GM12891 (cell line): Measurements from ENCODE around the gene RNF208.

ENCODE experiments used
- PAX5 ChIP-seq: IDR thresholded peaks from 2 replicates; pipeline ENCODE4 v1.6.1; 2011; ENCODE audit warnings: low read length, moderate library complexity, mild to moderate bottlenecking; ENCODE audit not compliant: insufficient read depth, severe bottlenecking
- POLR2A ChIP-seq: IDR thresholded peaks from 2 replicates; pipeline ENCODE4 v1.6.1; 2011; ENCODE audit warnings: low read depth, low read length, control low read depth
- POLR2AphosphoS5 ChIP-seq: IDR thresholded peaks from 2 replicates; pipeline ENCODE4 v1.6.1; 2011; ENCODE audit warnings: low read depth, low read length, control low read depth
- POU2F2 ChIP-seq: IDR thresholded peaks from 2 replicates; pipeline ENCODE4 v1.6.1; 2011; ENCODE audit warnings: low read depth, mild to moderate bottlenecking, control low read depth, low read length, moderate library complexity
- SPI1 ChIP-seq: IDR thresholded peaks from 2 replicates; pipeline ENCODE4 v1.6.1; 2011; ENCODE audit warnings: low read depth, low read length, control low read depth

DNA sequence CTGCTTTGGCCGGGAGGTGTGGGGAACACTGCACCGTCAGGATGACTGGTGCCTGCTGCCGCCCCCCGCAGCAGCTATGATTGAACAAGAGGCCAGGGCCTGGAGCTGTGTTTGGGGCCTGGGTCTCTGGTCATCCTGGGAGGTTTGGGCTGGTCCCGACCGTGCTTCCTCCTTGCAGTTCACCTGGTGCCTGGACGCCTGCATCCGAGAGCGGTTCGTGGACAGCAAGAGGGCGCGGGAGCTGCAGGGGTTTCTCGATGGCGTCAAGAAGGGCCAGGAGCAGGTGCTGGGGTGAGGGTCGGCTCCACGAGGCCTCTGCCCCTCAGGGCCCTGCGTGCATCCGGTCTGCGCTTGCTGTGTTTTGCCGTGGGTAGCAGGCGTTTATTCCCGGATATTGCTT, 42.0 kb upstream of the RNF208 start:
- no peak for TF ChIP-seq POLR2A
- no peak for TF ChIP-seq POLR2AphosphoS5
- no peak for TF ChIP-seq SPI1
- TF ChIP-seq POU2F2, result no peak
- TF ChIP-seq PAX5, result no peak
